Neural cell (in vitro differentiated cells): Measurements from ENCODE around the gene FOXQ1. TPM values are rescaled to one million over a fixed set of nuclear protein-coding genes. Genes with fewer than 3 reads are reported as not detected.
A peak's percentile ranks its signal among the peaks of the same experiment; 100 is the strongest.

Source experiments
- H2AFZ ChIP-seq: fragments of 200-600, 300-800 bp; sonication (generic), shearing (Covaris generic); 2 replicates; pipeline ENCODE4 v1.6.0; 2014; ENCODE audit warnings: low read depth, mild to moderate bottlenecking, antibody characterized with exemption, low read length, moderate library complexity
- H3F3A ChIP-seq: fragments of 200-600 bp; shearing (Covaris generic); 2 replicates; pipeline ENCODE4 v1.6.1; 2016; ENCODE audit warnings: mild to moderate bottlenecking, moderate library complexity, mixed read lengths, antibody characterized with exemption, low read length; ENCODE audit not compliant: insufficient read depth, poor library complexity, severe bottlenecking
- H3K27ac ChIP-seq: fragments of 200-600, 300-800 bp; sonication (generic), shearing (Covaris generic); 2 replicates; pipeline ENCODE4 v1.5.1; 2014; ENCODE audit warnings: mild to moderate bottlenecking, low read length, moderate library complexity
- H3K27me3 ChIP-seq: fragments of 300-800, 200-600 bp; sonication (generic), shearing (Covaris generic); 2 replicates; pipeline ENCODE4 v1.6.0; 2014; ENCODE audit warnings: mild to moderate bottlenecking, low read depth, low read length, moderate library complexity; ENCODE audit not compliant: insufficient read depth
- H3K36me3 ChIP-seq: fragments of 300-800, 200-600 bp; sonication (generic), shearing (Covaris generic); 2 replicates; pipeline ENCODE4 v1.5.1; 2014; ENCODE audit warnings: mild to moderate bottlenecking, antibody characterized with exemption, low read length, moderate library complexity; ENCODE audit not compliant: insufficient read depth
- H3K4me2 ChIP-seq: fragments of 300-800, 200-600 bp; sonication (generic), shearing (Covaris generic); 2 replicates; pipeline ENCODE4 v1.6.0; 2014; ENCODE audit warnings: mild to moderate bottlenecking, low read length
- H3K4me3 ChIP-seq: fragments of 300-800, 200-600 bp; sonication (generic), shearing (Covaris generic); 2 replicates; pipeline ENCODE4 v1.5.1; 2014; ENCODE audit warnings: mild to moderate bottlenecking, low read length, moderate library complexity
- H3K79me2 ChIP-seq: fragments of 200-600 bp; shearing (Covaris generic); replicated peaks from 2 replicates; pipeline ENCODE4 v1.6.0; 2014; ENCODE audit warnings: mild to moderate bottlenecking, low read length, moderate library complexity; ENCODE audit not compliant: insufficient read depth
- H3K9ac ChIP-seq: fragments of 300-800, 200-600 bp; sonication (generic), shearing (Covaris generic); 2 replicates; pipeline ENCODE4 v1.6.1; 2016; ENCODE audit warnings: mild to moderate bottlenecking, low read length, mixed read lengths
- H3K9me2 ChIP-seq: fragments of 200-600 bp; shearing (Covaris generic); 2 replicates; pipeline ENCODE4 v1.6.1; 2016; ENCODE audit warnings: mild to moderate bottlenecking, low read length, mixed read lengths; ENCODE audit not compliant: insufficient read depth
- H3K9me3 ChIP-seq: fragments of 200-600, 300-800 bp; sonication (generic), shearing (Covaris generic); 2 replicates; pipeline ENCODE4 v1.6.1; 2016; ENCODE audit warnings: mild to moderate bottlenecking, mixed run types, low read length, moderate library complexity, mixed read lengths
- H4K20me1 ChIP-seq: fragments of 200-600 bp; shearing (Covaris generic); 2 replicates; pipeline ENCODE4 v1.6.1; 2016; ENCODE audit warnings: mild to moderate bottlenecking, mixed run types; ENCODE audit not compliant: insufficient read depth
- CTCF ChIP-seq: fragments of 450-650 bp; IDR thresholded peaks from 2 replicates; pipeline ENCODE4 v1.5.1; 2014; ENCODE audit warnings: antibody characterized with exemption, mild to moderate bottlenecking, moderate library complexity; ENCODE audit not compliant: poor library complexity, severe bottlenecking
- EP300 ChIP-seq: fragments of 450-650 bp; conservative IDR thresholded peaks from 2 replicates; pipeline ENCODE4 v1.6.1; 2014; ENCODE audit warnings: antibody characterized with exemption, mild to moderate bottlenecking, moderate library complexity; ENCODE audit not compliant: poor library complexity, severe bottlenecking
- EZH2 ChIP-seq: fragments of 200-600, 300-800 bp; shearing (Covaris generic), sonication (generic); IDR thresholded peaks from 2 replicates; pipeline ENCODE4 v1.6.1; 2014; ENCODE audit warnings: antibody characterized with exemption, low read length, borderline replicate concordance, mild to moderate bottlenecking; ENCODE audit not compliant: insufficient read depth, poor library complexity, severe bottlenecking
- MXI1 ChIP-seq: fragments of 450-650 bp; conservative IDR thresholded peaks from 2 replicates; pipeline ENCODE4 v1.6.1; 2014; ENCODE audit warnings: antibody characterized with exemption, mild to moderate bottlenecking; ENCODE audit not compliant: poor library complexity, severe bottlenecking
- POLR2AphosphoS5 ChIP-seq: IDR thresholded peaks from 2 replicates; pipeline ENCODE4 v1.6.1; 2012
- RAD21 ChIP-seq: fragments of 450-650 bp; conservative IDR thresholded peaks from 2 replicates; pipeline ENCODE4 v1.6.1; 2014; ENCODE audit warnings: antibody characterized with exemption, mild to moderate bottlenecking, moderate library complexity
- REST ChIP-seq: IDR thresholded peaks from 2 replicates; pipeline ENCODE4 v1.6.1; 2012; ENCODE audit warnings: borderline replicate concordance
- SMC3 ChIP-seq: fragments of 450-650 bp; conservative IDR thresholded peaks from 2 replicates; pipeline ENCODE4 v1.6.1; 2014; ENCODE audit warnings: antibody characterized with exemption, mild to moderate bottlenecking, moderate library complexity; ENCODE audit not compliant: poor library complexity
- TAF1 ChIP-seq: IDR thresholded peaks from 2 replicates; pipeline ENCODE4 v1.6.1; 2012; ENCODE audit warnings: low read depth
- polyA plus RNA-seq: library from polyadenylated mRNA; depleted of rRNA; stranded (reverse); fragments of >200 nt; gene quantifications from 2 replicates; pipeline ENCODE4 v1.2.3, GENCODE V29; 2014

Gene FOXQ1
- polyA plus RNA-seq, 1 donor from 2014 or later = not detected

DNA sequence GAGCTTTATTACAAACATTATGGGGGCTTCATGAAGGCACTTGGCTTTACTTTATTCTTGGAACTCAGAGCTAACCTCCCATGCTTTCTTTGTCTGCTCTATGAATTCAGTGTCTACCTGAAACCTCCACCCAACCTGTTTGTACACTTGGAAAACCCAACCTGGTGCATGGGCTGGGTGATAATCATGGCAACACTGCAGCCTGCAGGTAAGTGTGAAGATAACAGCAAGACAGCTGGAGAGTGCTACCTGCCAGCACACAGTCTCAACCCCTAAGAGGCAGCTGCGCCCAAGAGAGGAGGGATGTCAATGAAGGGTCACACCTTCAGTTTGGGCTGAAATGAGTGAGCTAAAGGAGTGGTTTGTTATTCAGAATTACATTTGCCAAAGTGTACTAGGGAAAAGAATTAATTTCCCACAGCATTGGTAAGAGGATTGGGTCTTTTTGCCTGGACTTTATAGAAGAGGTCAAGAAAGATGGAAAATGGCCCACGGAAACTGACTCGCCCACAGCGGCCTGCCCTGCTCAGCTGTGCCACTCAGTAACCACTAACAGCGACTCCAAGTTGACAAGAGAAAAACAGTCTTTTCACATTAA is 24.4 kb downstream of the FOXQ1 start:
- H3K9ac ChIP-seq = no peak overlapping the region
- H3K36me3 ChIP-seq = no peaks in the 10 kb centered on the region
- H3K9me2 ChIP-seq = no peaks in the 10 kb centered on the region
- H3K79me2 ChIP-seq = no peaks in the 10 kb centered on the region
- no peaks in the 10 kb centered on the region for H3K27me3 ChIP-seq
- TF ChIP-seq EP300 (no peak), REST (no peak), MXI1 (no peak), SMC3 (peak; percentile 55), EZH2 (no peak), RAD21 (peak; percentile 61), POLR2AphosphoS5 (no peak), TAF1 (no peak), CTCF (peak; percentile 46)
- H3F3A ChIP-seq = no peaks in the 10 kb centered on the region
- no peak overlapping the region for H3K27ac ChIP-seq
- no peak overlapping the region for H3K4me3 ChIP-seq
- H3K4me2 ChIP-seq = no peak overlapping the region
- H4K20me1 ChIP-seq = no peaks in the 10 kb centered on the region
- no peaks in the 10 kb centered on the region for H3K9me3 ChIP-seq
- no peak overlapping the region for H2AFZ ChIP-seq

- Histone ChIP-seq H3K9me2 (no peaks in the 10 kb centered on the region), H2AFZ (no peak overlapping the region), H3K4me3 (no peak overlapping the region), H3K27ac (no peak overlapping the region), H4K20me1 (no peaks in the 10 kb centered on the region), H3K36me3 (no peaks in the 10 kb centered on the region), H3K4me2 (no peak overlapping the region), H3K9me3 (no peaks in the 10 kb centered on the region), H3F3A (no peaks in the 10 kb centered on the region), H3K79me2 (no peaks in the 10 kb centered on the region), H3K9ac (no peak overlapping the region), H3K27me3 (no peaks in the 10 kb centered on the region)
- TF ChIP-seq REST (no peak), POLR2AphosphoS5 (no peak), EZH2 (no peak), CTCF (no peak), RAD21 (no peak), SMC3 (no peak), EP300 (no peak), TAF1 (no peak), MXI1 (no peak)
Measured at GRCh38 chr6:1337791-1338190, 25.9 kb downstream of the FOXQ1 start.
